Prostate gland (tissue), 2 donors: Measurements from ENCODE around the gene CT45A6.
"Not testable (repeated sequence)": the region's sequence is repeated elsewhere in the genome, so short reads cannot be mapped to it uniquely, and the experiment has no call there.

Experiments
- CTCF ChIP-seq, 4 experiments: fragments of 200-600 bp in 2 of 4; fragments of 450-650 bp in 2 of 4; sonication (generic) in 2 of 4; IDR thresholded peaks; 1 replicate in 3 of 4; 2 replicates in 1 of 4; pipeline ENCODE4 v1.5.1; 2016 to 2019; ENCODE audit warnings: antibody characterized with exemption in 4 of 4, mild to moderate bottlenecking in 2 of 4, moderate library complexity in 2 of 4
- POLR2AphosphoS5 ChIP-seq: sonication (generic); formaldehyde crosslinking; IDR thresholded peaks from one replicate; pipeline ENCODE4 v1.6.1; 2017; ENCODE audit warnings: antibody characterized with exemption

DNA sequence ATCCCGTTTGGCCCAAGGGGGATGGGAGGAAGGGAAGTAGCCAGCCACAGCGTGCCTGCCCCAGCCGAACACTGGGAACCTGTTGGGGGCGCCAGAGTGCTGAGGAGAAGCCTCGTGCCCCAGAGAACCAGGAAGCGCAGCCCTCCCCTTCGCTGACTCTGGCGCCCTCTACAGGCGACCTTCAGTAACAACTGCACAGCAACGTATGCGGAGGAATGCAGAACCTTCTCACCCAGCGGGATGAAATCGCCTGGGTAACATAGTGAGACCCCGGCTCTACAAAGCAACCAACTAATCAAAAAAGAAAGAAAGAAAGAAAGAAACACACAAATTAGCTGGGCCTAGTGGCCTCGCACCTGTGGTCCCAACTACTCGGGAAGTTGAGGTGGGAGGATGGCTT is 17.2 kb downstream of the CT45A6 start, which contains the start of gene CT45A5:
- not testable (repeated sequence) for TF ChIP-seq CTCF (IDR thresholded peaks at IDR 0.05); POLR2AphosphoS5
